Hepatocyte (in vitro differentiated cells): ENCODE measurements around the gene ZBTB4. TPM values are rescaled to one million over a fixed set of nuclear protein-coding genes. Genes with fewer than 3 reads are reported as not detected.

ENCODE experiments used
- DNase-seq: peaks from one replicate; pipeline ENCODE4 v3.0.0-alpha.2; 2016; ENCODE audit warnings: low spot score
- H2AFZ ChIP-seq: fragments of 200-600 bp; sonication (generic); 2 replicates; pipeline ENCODE4 v1.6.0; 2016; ENCODE audit warnings: antibody characterized with exemption, mild to moderate bottlenecking
- H3K27ac ChIP-seq: fragments of 200-600 bp; sonication (generic); 2 replicates; pipeline ENCODE4 v1.5.1; 2016; ENCODE audit warnings: mild to moderate bottlenecking
- H3K27me3 ChIP-seq: fragments of 200-600 bp; sonication (generic); 2 replicates; pipeline ENCODE4 v1.6.1; 2016
- H3K36me3 ChIP-seq: fragments of 200-600 bp; sonication (generic); replicated peaks from 2 replicates; pipeline ENCODE4 v1.5.1; 2016; ENCODE audit warnings: low read depth; ENCODE audit not compliant: insufficient read depth
- H3K4me1 ChIP-seq: fragments of 200-600 bp; sonication (generic); 2 replicates; pipeline ENCODE4 v1.5.1; 2016; ENCODE audit warnings: mild to moderate bottlenecking, moderate library complexity; ENCODE audit not compliant: insufficient read depth
- H3K4me2 ChIP-seq: fragments of 200-600 bp; sonication (generic); 2 replicates; pipeline ENCODE4 v1.6.0; 2016
- H3K4me3 ChIP-seq: fragments of 200-600 bp; sonication (generic); 2 replicates; pipeline ENCODE4 v1.5.1; 2016; ENCODE audit warnings: mild to moderate bottlenecking
- H3K79me2 ChIP-seq: fragments of 200-600 bp; sonication (generic); 2 replicates; pipeline ENCODE4 v1.6.0; 2017; ENCODE audit warnings: mild to moderate bottlenecking
- H3K9me2 ChIP-seq: fragments of 200-600 bp; sonication (generic); replicated peaks from 2 replicates; pipeline ENCODE4 v1.6.0; 2017; ENCODE audit warnings: mild to moderate bottlenecking; ENCODE audit not compliant: insufficient read depth
- H3K9me3 ChIP-seq: fragments of 200-600 bp; sonication (generic); 2 replicates; pipeline ENCODE4 v1.5.1; 2016; ENCODE audit warnings: low read depth, mild to moderate bottlenecking
- H4K20me1 ChIP-seq: fragments of 200-600 bp; sonication (generic); 2 replicates; pipeline ENCODE4 v1.6.0; 2016; ENCODE audit warnings: mild to moderate bottlenecking; ENCODE audit not compliant: insufficient read depth, poor library complexity, severe bottlenecking
- CTCF ChIP-seq: fragments of 200-600 bp; sonication (generic); IDR thresholded peaks from 2 replicates; pipeline ENCODE4 v1.5.1; 2016; ENCODE audit warnings: antibody characterized with exemption, mild to moderate bottlenecking; ENCODE audit not compliant: poor library complexity
- EZH2 ChIP-seq: fragments of 200-600 bp; sonication (generic); IDR thresholded peaks from 2 replicates; pipeline ENCODE4 v1.6.1; 2016; ENCODE audit warnings: antibody characterized with exemption, mild to moderate bottlenecking, borderline replicate concordance
- EZH2phosphoT487 ChIP-seq: fragments of 200-600 bp; sonication (generic); IDR thresholded peaks from one replicate; pipeline ENCODE4 v1.6.1; 2018; ENCODE audit warnings: antibody characterized with exemption, mild to moderate bottlenecking, low read depth, moderate library complexity; ENCODE audit not compliant: unreplicated experiment, severe bottlenecking
- WGBS: methylation state at CpG from one replicate; pipeline ENCODE4 v1.1.6; 2016; ENCODE audit warnings: low lambda C conversion rate; ENCODE audit errors: missing lambda C conversion rate; 5-methylcytosine and 5-hydroxymethylcytosine counted together
- polyA plus RNA-seq: library from polyadenylated mRNA; unstranded; fragments of >200 nt; fragmentation: Nextera tagmentation; extraction: Ambion mirVana; gene quantifications from 2 replicates; pipeline ENCODE4 v1.2.1, GENCODE V29; 2016
- total RNA-seq: library from RNA; depleted of rRNA; stranded (reverse); fragments of >200 nt; gene quantifications from 2 replicates; pipeline ENCODE4 v1.2.3, GENCODE V29; 2014

Gene ZBTB4
- total and polyA plus RNA-seq, 2 experiments from 2014 or later = 20.8 to 27.1 TPM

GRCh38 chr17:7501729-7502128 is 22.3 kb upstream of the ZBTB4 start:
- DNase-seq = no peak
- H2AFZ ChIP-seq = no peak overlapping the region
- no peaks in the 10 kb centered on the region for H4K20me1 ChIP-seq
- no peaks in the 10 kb centered on the region for H3K27me3 ChIP-seq
- no peak overlapping the region for H3K4me3 ChIP-seq
- no peaks in the 10 kb centered on the region for H3K9me3 ChIP-seq
- no peaks in the 10 kb centered on the region for H3K4me1 ChIP-seq
- no peak overlapping the region for H3K27ac ChIP-seq
- peaks cover 4% of the 10 kb centered on the region for H3K36me3 ChIP-seq
- no peak overlapping the region for H3K4me2 ChIP-seq
- no peaks in the 10 kb centered on the region for H3K9me2 ChIP-seq
- TF ChIP-seq EZH2phosphoT487 = no peak
- peaks cover 9% of the 10 kb centered on the region for H3K79me2 ChIP-seq
- WGBS = 92% methylated on average over 14 of the region's 14 CpGs

GRCh38 chr17:7499161-7499560 is 19.7 kb upstream of the ZBTB4 start:
- H3K4me1 ChIP-seq = no peaks in the 10 kb centered on the region
- H4K20me1 ChIP-seq = peaks cover 23% of the 10 kb centered on the region
- no peak overlapping the region for H3K27ac ChIP-seq
- no peaks in the 10 kb centered on the region for H3K9me3 ChIP-seq
- H2AFZ ChIP-seq = no peak overlapping the region
- H3K27me3 ChIP-seq = no peaks in the 10 kb centered on the region
- no peaks in the 10 kb centered on the region for H3K9me2 ChIP-seq
- WGBS = 97% methylated on average over 11 of the region's 11 CpGs
- H3K4me2 ChIP-seq = no peak overlapping the region
- H3K79me2 ChIP-seq = peaks cover 35% of the 10 kb centered on the region
- peaks cover 4% of the 10 kb centered on the region for H3K36me3 ChIP-seq
- no peak for DNase-seq
- H3K4me3 ChIP-seq = no peak overlapping the region
- TF ChIP-seq EZH2 (no peak), EZH2phosphoT487 (no peak), CTCF (no peak)

GRCh38 chr17:7497636-7498035 is 18.2 kb upstream of the ZBTB4 start:
- Histone ChIP-seq H3K79me2 (peaks cover 50% of the 10 kb centered on the region), H2AFZ (no peak overlapping the region), H3K27ac (no peak overlapping the region), H3K4me2 (no peak overlapping the region), H3K36me3 (peaks cover 4% of the 10 kb centered on the region), H3K9me3 (no peaks in the 10 kb centered on the region), H4K20me1 (peaks cover 39% of the 10 kb centered on the region), H3K27me3 (no peaks in the 10 kb centered on the region), H3K4me3 (no peak overlapping the region), H3K9me2 (no peaks in the 10 kb centered on the region), H3K4me1 (no peaks in the 10 kb centered on the region)
- no peak for DNase-seq
- TF ChIP-seq EZH2 (no peak), EZH2phosphoT487 (no peak), CTCF (no peak)
- WGBS = 98% methylated on average over 14 of the region's 14 CpGs

GRCh38 chr17:7497228-7497627 is 17.8 kb upstream of the ZBTB4 start:
- Histone ChIP-seq H3K4me2 (no peak overlapping the region), H3K9me2 (no peaks in the 10 kb centered on the region), H3K27ac (no peak overlapping the region), H3K4me1 (no peaks in the 10 kb centered on the region), H3K9me3 (no peaks in the 10 kb centered on the region), H2AFZ (no peak overlapping the region), H3K79me2 (peaks cover 54% of the 10 kb centered on the region), H3K4me3 (no peak overlapping the region), H4K20me1 (peaks cover 43% of the 10 kb centered on the region), H3K27me3 (no peaks in the 10 kb centered on the region), H3K36me3 (peaks cover 4% of the 10 kb centered on the region)
- TF ChIP-seq EZH2phosphoT487 = no peak
- TF ChIP-seq EZH2 = no peak
- no peak for TF ChIP-seq CTCF
- no peak for DNase-seq
- 97% methylated on average over 8 of the region's 10 CpGs for WGBS
